ENCODE measurements around the gene ITPR2. TPM values are rescaled to one million over a fixed set of nuclear protein-coding genes. Genes with fewer than 3 reads are reported as not detected.

The ITPR2 gene
- total RNA-seq, 2 experiments from 2014 or later = 25.6 to 44.7 TPM

DNA sequence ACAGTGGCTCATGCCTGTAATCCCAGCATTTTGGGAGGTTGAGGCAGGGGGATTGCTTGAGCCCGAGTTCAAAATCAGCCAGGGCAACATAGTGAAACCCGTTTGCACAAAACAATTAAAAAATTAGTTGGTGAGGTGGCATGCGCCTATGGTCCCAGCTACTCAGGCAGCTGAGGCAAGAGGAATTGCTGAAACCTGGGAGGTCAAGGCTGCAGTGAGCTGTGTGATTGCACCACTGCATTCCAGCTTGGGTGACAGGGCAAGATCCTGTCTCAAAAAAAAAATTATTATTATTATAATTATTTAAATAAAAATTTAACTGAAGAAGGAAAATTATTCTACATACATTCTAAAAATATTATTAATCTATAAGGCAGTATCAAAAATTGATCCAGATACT lies 164.1 kb downstream of the ITPR2 start:
- ChIA-PET POLR2A (no interaction called here), CTCF (ENCODE audit: unreplicated experiment) (no interaction called here)
- BruUV-seq (replicated peaks) = no TSS peak

DNA sequence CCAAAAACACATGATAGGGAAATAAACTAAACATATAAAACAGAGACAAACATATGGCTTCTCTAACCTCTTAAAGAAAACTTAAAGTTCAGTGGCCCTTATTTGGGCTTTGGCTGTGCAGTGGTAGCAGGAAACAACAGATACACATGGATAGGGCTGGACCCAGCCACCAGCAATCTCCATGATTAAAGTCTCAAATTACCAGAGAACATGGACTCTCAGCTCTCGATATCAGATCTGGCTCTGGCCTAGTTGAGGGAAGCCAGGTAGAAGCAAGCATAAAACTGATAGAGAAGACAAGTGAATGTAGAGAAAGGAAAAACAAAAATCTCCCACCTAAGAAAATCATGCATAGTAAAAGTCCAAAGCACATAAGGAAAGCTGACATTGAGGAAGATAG lies 164.8 kb downstream of the ITPR2 start:
- Histone ChIP-seq H3K36me3 (ENCODE audit: insufficient read depth, low read length) (no peaks in the 10 kb centered on the region), H3K79me2 (ENCODE audit: insufficient read depth, low read depth, low read length) (no peaks in the 10 kb centered on the region), H3K9me3 (ENCODE audit: low read length) (no peaks in the 10 kb centered on the region), H3K27ac (ENCODE audit: low read depth, low read length, poor library complexity, severe bottlenecking) (no peak overlapping the region), H2AFZ (ENCODE audit: low read length) (no peak overlapping the region), H3K9me2 (ENCODE audit: insufficient read depth, low read length) (no peaks in the 10 kb centered on the region), H4K20me1 (ENCODE audit: insufficient read depth, low read length) (no peaks in the 10 kb centered on the region), H3K4me3 (ENCODE audit: low read depth, low read length, poor library complexity, severe bottlenecking) (no peak overlapping the region), H3K4me2 (ENCODE audit: low read length) (no peak overlapping the region), H3K4me1 (ENCODE audit: insufficient read depth, low read length, poor library complexity, severe bottlenecking) (no peaks in the 10 kb centered on the region)
- ChIA-PET POLR2A (no interaction called here), CTCF (ENCODE audit: unreplicated experiment) (no interaction called here)
- TF ChIP-seq EZH2phosphoT487 (IDR thresholded peaks at IDR 0.05; ENCODE audit: borderline replicate concordance, low read depth, low read length) = no peak
- TF ChIP-seq, protein P1, sequence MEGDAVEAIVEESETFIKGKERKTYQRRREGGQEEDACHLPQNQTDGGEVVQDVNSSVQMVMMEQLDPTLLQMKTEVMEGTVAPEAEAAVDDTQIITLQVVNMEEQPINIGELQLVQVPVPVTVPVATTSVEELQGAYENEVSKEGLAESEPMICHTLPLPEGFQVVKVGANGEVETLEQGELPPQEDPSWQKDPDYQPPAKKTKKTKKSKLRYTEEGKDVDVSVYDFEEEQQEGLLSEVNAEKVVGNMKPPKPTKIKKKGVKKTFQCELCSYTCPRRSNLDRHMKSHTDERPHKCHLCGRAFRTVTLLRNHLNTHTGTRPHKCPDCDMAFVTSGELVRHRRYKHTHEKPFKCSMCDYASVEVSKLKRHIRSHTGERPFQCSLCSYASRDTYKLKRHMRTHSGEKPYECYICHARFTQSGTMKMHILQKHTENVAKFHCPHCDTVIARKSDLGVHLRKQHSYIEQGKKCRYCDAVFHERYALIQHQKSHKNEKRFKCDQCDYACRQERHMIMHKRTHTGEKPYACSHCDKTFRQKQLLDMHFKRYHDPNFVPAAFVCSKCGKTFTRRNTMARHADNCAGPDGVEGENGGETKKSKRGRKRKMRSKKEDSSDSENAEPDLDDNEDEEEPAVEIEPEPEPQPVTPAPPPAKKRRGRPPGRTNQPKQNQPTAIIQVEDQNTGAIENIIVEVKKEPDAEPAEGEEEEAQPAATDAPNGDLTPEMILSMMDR (conservative IDR thresholded peaks at IDR 0.05; ENCODE audit: low read length) = no peak
- BruUV-seq (replicated peaks) = no TSS peak
- no peak for DNase-seq (ENCODE audit: low spot score)
- intact Hi-C loops (cut with micrococcal nuclease; ENCODE audit: unreplicated experiment) = no loop called here

More for the DNA sequence above, 164.1 kb downstream of the ITPR2 start:
- H3K27ac ChIP-seq (ENCODE audit: low read depth, low read length, poor library complexity, severe bottlenecking) = no peak overlapping the region
- intact Hi-C loops (cut with micrococcal nuclease; ENCODE audit: unreplicated experiment) = no loop called here
- TF ChIP-seq, protein P1 (conservative IDR thresholded peaks at IDR 0.05; ENCODE audit: low read length) = no peak
- no peak overlapping the region for H2AFZ ChIP-seq (ENCODE audit: low read length)
- H3K4me1 ChIP-seq (ENCODE audit: insufficient read depth, low read length, poor library complexity, severe bottlenecking) = no peaks in the 10 kb centered on the region
- no peak overlapping the region for H3K4me3 ChIP-seq (ENCODE audit: low read depth, low read length, poor library complexity, severe bottlenecking)
- no peak for DNase-seq (ENCODE audit: low spot score)
- no peaks in the 10 kb centered on the region for H3K9me2 ChIP-seq (ENCODE audit: insufficient read depth, low read length)
- no peaks in the 10 kb centered on the region for H3K9me3 ChIP-seq (ENCODE audit: low read length)
- no peaks in the 10 kb centered on the region for H3K36me3 ChIP-seq (ENCODE audit: insufficient read depth, low read length)
- no peaks in the 10 kb centered on the region for H3K79me2 ChIP-seq (ENCODE audit: insufficient read depth, low read depth, low read length)
- H3K4me2 ChIP-seq (ENCODE audit: low read length) = no peak overlapping the region
- no peaks in the 10 kb centered on the region for H4K20me1 ChIP-seq (ENCODE audit: insufficient read depth, low read length)

DNA sequence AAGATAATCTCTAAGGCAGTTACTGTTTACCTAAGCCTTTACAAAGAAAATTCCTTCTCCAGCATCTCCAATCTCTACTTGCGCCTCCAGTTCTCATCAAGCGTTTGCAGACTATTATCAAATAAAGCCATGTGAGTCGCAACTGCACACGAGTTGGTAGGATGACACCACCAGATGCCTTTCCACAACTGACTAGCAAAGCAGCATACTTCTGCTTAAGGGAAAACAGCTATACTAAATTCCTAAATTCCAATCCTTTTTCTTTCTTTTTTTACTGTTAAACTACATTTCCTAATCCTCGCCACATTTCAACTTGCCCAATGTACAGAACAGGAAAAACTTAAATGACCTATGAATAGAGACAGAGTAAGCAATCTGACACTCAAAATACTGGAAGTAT lies 166.7 kb downstream of the ITPR2 start:
- ChIA-PET CTCF (ENCODE audit: unreplicated experiment) (no interaction called here), POLR2A (no interaction called here)
- Histone ChIP-seq H3K4me1 (ENCODE audit: insufficient read depth, low read length, poor library complexity, severe bottlenecking) (no peaks in the 10 kb centered on the region), H2AFZ (ENCODE audit: low read length) (no peak overlapping the region), H3K36me3 (ENCODE audit: insufficient read depth, low read length) (no peaks in the 10 kb centered on the region), H3K9me2 (ENCODE audit: insufficient read depth, low read length) (no peaks in the 10 kb centered on the region), H3K4me2 (ENCODE audit: low read length) (no peak overlapping the region), H4K20me1 (ENCODE audit: insufficient read depth, low read length) (no peaks in the 10 kb centered on the region), H3K79me2 (ENCODE audit: insufficient read depth, low read depth, low read length) (no peaks in the 10 kb centered on the region), H3K27ac (ENCODE audit: low read depth, low read length, poor library complexity, severe bottlenecking) (no peak overlapping the region), H3K9me3 (ENCODE audit: low read length) (no peaks in the 10 kb centered on the region), H3K4me3 (ENCODE audit: low read depth, low read length, poor library complexity, severe bottlenecking) (no peak overlapping the region)
- no TSS peak for BruUV-seq (replicated peaks)
- intact Hi-C loops (cut with micrococcal nuclease; ENCODE audit: unreplicated experiment) = no loop called here
- TF ChIP-seq, protein P1 (conservative IDR thresholded peaks at IDR 0.05; ENCODE audit: low read length) = no peak
- TF ChIP-seq EZH2phosphoT487 (IDR thresholded peaks at IDR 0.05; ENCODE audit: borderline replicate concordance, low read depth, low read length) = no peak
- DNase-seq (ENCODE audit: low spot score) = no peak
